HEK293 (cell line): ENCODE measurements around the gene SEPTIN5.

Experiments
- CTCF ChIP-seq: fragments of 450-650 bp; formaldehyde crosslinking; IDR thresholded peaks from 2 replicates; pipeline ENCODE4 v1.5.1; 2016; ENCODE audit warnings: missing biosample characterization, missing genetic modification characterization
- TCF7L2 ChIP-seq: IDR thresholded peaks from 2 replicates; pipeline ENCODE4 v1.6.1; 2011; ENCODE audit warnings: low read depth, mild to moderate bottlenecking, inconsistent platforms, low read length, moderate library complexity, borderline replicate concordance
- ZEB2 ChIP-seq: fragments of 450-650 bp; formaldehyde crosslinking; IDR thresholded peaks from 2 replicates; pipeline ENCODE4 v1.5.1; 2016; ENCODE audit warnings: missing biosample characterization, missing genetic modification characterization
- ZNF223 ChIP-seq: fragments of 450-650 bp; formaldehyde crosslinking; IDR thresholded peaks from 2 replicates; pipeline ENCODE4 v1.5.1; 2016; ENCODE audit warnings: missing biosample characterization, missing genetic modification characterization
- ZNF488 ChIP-seq: fragments of 450-650 bp; formaldehyde crosslinking; IDR thresholded peaks from 2 replicates; pipeline ENCODE4 v1.5.1; 2016; ENCODE audit warnings: missing biosample characterization, missing genetic modification characterization
- ZNF600 ChIP-seq: fragments of 450-650 bp; formaldehyde crosslinking; IDR thresholded peaks from 2 replicates; pipeline ENCODE4 v1.5.1; 2016; ENCODE audit warnings: missing biosample characterization, missing genetic modification characterization
- ZNF626 ChIP-seq: fragments of 450-650 bp; sonication (Bioruptor Pico); formaldehyde crosslinking; IDR thresholded peaks from 2 replicates; pipeline ENCODE4 v1.5.1; 2018; ENCODE audit warnings: missing biosample characterization, missing genetic modification characterization, inconsistent platforms
- ZNF704 ChIP-seq: fragments of 450-650 bp; formaldehyde crosslinking; IDR thresholded peaks from 2 replicates; pipeline ENCODE4 v1.5.1; 2016; ENCODE audit warnings: missing biosample characterization, missing genetic modification characterization
- ZNF76 ChIP-seq: fragments of 450-650 bp; formaldehyde crosslinking; IDR thresholded peaks from 2 replicates; pipeline ENCODE4; 2016; ENCODE audit warnings: low read depth, missing biosample characterization, missing genetic modification characterization, borderline replicate concordance
- ZNF792 ChIP-seq: fragments of 450-650 bp; formaldehyde crosslinking; IDR thresholded peaks from 2 replicates; pipeline ENCODE4 v1.5.1; 2016; ENCODE audit warnings: missing biosample characterization, missing genetic modification characterization
- TF ChIP-seq, protein P1 (sequence below): fragments of 450-650 bp; formaldehyde crosslinking; IDR thresholded peaks from 2 replicates; pipeline ENCODE4 v1.5.1; 2016; ENCODE audit warnings: missing biosample characterization, missing genetic modification characterization

- no peak for TF ChIP-seq ZNF76 (tag by site-specific recombination)
- TF ChIP-seq, protein P1, sequence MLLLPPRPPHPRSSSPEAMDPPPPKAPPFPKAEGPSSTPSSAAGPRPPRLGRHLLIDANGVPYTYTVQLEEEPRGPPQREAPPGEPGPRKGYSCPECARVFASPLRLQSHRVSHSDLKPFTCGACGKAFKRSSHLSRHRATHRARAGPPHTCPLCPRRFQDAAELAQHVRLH: no peak
- no peak for TF ChIP-seq ZNF223 (tag by site-specific recombination)
- TF ChIP-seq CTCF (tag by site-specific recombination): no peak
- no peak for TF ChIP-seq TCF7L2
- TF ChIP-seq ZNF626: no peak
- no peak for TF ChIP-seq ZNF488 (tag by site-specific recombination)
- no peak for TF ChIP-seq ZNF704 (tag by site-specific recombination)
- no peak for TF ChIP-seq ZEB2 (tag by site-specific recombination)
- no peak for TF ChIP-seq ZNF792 (tag by site-specific recombination)
- no peak for TF ChIP-seq ZNF600
These were observed 40.9 kb downstream of the SEPTIN5 start for GRCh38 chr22:19755145-19755710.
